GM19467 (cell line): ENCODE measurements around the gene ABCG5.

ENCODE experiments used
- ATAC-seq: cut with Tn5 transposase; IDR thresholded peaks from one replicate; pipeline ENCODE4 v1.9.1; 2021; ENCODE audit warnings: mild to moderate bottlenecking, moderate library complexity; ENCODE audit not compliant: unreplicated experiment

Gene ABCG5

DNA sequence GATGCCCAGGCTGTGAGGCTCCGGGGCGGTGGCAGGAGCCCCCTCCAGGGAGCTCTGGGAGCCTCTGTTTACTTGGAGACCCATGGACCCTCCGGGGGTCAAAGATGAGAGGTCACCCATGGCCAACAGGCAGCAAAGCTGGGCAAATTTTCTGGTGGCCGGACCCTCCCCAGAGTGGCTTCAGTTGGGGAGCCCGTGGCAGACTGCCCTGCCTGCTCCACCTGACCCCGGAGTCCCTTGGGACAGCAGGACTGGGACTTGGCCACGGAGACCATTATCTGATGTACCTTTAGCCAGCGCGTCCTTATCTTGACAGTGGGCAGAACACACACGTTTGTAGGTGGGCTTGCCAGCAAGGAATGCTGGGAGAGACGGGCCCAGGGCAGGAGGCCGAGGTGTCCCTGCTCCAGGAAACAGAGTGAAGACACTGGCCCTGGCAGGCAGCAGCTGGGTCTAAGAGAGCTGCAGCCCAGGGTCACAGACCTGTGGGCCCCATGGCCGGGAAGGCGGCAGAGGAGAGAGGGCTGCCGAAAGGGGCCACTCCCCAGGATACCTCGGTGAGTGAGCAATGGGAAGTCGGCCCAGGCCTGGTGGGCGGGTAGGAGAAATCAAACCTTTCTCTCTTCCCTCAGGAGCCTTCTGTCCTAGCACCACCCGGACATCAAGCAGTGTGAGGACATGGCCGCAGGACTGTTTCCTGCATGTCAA lies at the start of gene ABCG5, which contains the start of gene ABCG8:
Gene ABCG5 (minus strand): TSS at position 280 of the 708 bp plus-strand sequence. CDS start 160 bp downstream, at position 120.
Gene ABCG8 (plus strand): TSS at position 412 of the 708 bp plus-strand sequence. CDS start 83 bp downstream, at position 495.
- no peak for ATAC-seq

GRCh38 chr2:43887176-43887575 lies 48.5 kb upstream of the ABCG5 start:
- no peak for ATAC-seq

- no peak for ATAC-seq
These were observed 46.5 kb upstream of the ABCG5 start for GRCh38 chr2:43885132-43885632.

DNA sequence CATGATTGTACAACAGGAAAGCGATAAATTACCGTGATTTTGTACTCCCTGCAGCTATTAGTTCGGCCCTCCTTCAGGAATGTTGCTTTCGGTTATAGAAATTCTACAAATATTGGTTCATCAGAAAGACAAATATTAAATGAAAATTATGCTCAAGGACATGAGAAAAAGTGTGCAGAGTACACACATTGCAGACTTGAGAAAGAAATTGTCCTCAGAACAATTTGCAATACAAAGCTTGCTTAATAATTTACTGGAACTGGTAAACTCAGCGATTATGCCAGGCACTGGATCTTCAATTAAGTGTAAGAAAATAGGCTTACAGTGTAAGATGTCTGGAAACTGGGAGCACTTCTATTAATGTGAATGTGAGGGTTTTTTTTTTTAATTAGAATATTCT lies 46.0 kb upstream of the ABCG5 start:
- ATAC-seq: no peak

DNA sequence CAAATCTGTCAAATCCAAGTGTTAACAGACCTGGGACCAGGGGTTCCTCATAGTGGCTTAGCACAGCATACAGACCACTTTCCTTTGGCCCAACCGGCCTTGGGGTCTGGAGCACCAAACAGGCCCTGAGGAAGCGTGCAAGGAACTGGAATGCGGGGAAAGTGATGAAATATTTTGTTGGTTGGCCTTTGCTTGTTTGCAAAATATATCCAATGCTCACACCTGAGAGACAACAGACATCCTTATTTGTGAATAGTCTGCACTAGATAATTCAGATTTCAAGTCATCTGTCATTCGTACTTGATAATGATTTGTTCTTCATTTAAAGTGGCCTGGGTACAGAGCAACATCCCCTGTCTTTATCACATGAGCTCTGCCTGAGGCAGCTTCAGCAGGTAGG lies 43.7 kb upstream of the ABCG5 start:
- no peak for ATAC-seq

DNA sequence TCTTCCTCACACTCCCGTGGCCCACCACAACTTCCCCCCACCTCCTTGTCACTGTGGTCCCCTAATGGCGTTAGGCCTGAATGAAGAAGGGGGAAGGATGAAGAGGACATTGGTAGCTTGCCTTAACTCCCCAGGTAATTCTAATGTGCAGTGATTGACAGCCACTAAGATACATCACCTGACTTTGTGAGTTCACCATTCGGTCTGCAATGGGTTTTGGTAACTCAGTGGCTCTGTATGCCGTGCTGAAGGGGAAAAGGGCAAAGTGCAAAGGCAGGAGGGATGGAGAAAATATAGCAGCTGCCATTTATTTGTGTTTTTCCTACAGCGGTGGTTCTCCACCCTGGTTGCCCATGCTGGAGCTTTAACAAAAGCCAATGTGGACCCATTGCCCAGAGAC lies 42.3 kb upstream of the ABCG5 start:
- ATAC-seq: no peak

- no peak for ATAC-seq
These were observed 41.8 kb upstream of the ABCG5 start for GRCh38 chr2:43880471-43880870.

DNA sequence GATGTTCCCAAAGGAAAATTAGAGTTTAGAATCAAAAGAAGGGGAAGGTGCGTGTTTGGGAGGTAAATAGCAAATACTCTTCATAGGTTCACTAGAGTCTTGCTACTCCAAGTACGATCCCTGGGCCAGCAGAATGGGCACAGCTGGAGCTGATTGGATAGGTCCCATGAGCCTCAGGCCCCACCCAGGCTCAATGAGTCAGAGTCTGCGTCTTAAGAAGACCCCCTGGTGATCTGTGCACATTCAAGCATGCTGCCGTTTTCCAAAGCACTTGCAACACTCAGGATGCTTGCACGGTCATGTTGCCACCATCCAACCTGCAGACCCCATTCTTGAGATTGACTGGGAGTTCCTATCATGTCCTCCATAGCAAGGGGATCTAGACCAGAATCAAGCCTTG lies 40.6 kb upstream of the ABCG5 start:
- no peak for ATAC-seq

- ATAC-seq: peak; percentile 69
These were observed 39.3 kb upstream of the ABCG5 start for GRCh38 chr2:43877782-43878464.

DNA sequence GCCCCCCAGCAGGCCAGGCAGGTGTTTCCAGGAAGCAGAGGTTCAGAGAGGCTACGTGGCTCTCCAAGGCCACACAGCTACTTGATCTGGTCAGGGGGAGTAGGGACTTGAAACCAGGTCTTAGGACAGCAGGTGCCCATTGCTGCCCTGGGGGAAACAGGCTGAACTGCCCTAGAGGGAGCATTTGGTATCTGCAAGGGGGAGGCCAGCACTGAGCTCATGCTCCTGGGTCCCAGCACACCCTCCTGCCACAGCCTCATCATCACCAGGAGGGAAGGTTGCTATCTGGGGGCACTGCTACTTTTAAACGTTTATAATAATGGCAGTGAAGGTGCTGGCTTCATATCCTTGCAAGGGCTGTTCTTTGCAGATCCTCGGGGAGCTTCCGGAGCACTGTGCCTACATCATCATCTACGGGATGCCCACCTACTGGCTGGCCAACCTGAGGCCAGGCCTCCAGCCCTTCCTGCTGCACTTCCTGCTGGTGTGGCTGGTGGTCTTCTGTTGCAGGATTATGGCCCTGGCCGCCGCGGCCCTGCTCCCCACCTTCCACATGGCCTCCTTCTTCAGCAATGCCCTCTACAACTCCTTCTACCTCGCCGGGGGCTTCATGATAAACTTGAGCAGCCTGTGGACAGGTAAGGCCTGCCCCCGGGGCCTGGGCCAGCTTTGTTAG lies 36.3 kb upstream of the ABCG5 start:
- no peak for ATAC-seq

DNA sequence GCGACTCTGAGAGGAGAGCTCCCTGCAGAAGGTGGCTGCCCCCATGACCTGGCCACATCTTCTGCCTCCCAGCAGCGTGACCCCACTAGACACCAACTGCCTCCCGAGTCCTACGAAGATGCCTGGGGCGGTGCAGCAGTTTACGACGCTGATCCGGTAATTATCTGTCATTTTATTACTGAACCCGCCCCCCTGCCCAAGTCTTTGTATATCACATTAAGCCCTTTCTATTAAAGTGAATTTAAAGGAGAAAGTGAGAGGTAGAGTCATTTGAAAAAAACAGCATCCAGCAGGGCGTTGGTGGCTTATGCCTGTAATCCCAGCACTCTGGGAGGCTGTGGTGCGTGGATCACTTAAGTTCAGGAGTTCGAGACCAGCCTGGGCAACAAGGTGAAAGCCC lies 33.5 kb upstream of the ABCG5 start:
- ATAC-seq: no peak

DNA sequence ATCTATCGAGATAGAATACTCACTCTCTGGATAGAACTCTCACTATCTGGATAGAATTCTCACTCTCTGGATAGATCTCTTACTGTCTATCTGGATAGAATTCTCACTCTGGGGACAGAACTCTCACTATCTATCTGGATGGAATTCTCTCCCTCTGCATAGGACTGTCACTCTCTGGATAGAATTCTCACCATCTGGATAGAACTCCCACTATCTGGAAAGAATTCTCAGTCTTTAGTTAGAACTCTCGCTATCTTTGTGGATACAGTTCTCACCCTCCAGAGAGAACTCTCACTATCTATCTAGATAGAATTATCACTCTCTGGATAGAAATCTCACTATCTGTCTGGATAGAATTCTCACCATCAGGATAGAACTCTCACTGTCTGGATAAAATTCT lies 16.7 kb upstream of the ABCG5 start:
- ATAC-seq: no peak

DNA sequence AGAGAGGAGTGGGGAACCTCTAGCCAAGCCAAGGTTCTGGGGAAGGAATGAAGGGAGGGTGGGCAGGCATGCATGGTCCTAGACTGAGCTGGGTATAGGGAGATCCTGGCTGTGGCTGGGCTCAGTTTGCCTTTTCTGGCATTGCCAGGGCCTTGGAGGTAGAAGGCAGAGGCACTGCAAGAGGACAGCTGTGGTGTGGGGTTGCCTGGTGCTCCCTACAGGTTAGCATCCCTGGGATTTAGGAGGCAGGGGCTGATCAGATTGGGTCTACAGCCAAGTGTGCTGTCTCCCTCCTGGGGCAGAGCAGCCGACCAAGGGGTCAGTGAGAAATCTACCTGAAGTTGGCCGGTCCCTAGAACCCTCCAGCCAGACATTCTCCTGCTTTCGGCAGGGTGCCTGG lies 16.0 kb upstream of the ABCG5 start:
- ATAC-seq: no peak

DNA sequence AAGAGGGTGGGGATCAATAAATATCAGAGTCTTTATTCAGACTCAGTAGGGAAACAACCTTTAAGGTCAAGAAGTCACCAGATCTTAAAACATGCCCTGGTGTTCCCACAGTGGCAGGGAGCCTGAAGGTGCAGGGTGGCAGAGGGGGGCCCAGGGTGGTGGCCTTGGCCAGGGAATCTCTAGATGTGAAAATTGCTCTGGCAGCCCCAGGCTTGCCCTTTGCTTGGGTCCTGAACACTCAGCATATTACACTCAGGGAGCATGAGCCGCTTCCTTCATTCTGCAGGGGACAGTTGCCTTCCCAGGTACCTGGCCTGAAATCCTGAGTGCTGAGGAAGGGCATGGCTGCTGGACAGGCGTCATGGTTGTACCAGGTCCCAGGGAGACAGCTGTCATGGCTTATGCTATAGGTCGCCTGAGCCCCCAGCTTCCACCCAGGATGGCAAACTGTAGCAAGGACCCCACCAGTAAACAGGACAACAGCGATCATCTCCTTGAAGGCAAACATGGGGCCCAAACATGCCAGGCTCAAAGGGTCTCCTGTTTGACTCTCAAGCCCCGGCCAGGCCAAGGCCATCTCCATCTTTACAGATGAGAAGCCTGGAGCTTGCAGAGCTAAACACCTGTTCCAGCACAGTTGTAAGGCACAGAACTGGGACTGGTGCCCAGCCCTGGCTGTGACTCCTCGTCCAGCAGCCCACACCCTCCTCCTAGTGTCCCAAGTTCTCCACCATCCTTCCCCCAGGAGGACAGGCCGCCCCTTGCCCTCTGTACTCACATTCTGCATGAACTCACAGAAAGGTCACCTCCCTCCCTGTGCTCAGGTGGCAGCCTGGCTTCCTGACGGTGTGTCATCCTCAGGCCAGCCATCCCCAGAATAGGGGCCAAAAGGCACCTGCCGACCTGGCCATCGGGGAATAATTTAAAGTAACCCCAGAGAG lies 14.8 kb upstream of the ABCG5 start:
- no peak for ATAC-seq

- ATAC-seq: no peak
These were observed 13.6 kb upstream of the ABCG5 start for GRCh38 chr2:43852196-43852730.

DNA sequence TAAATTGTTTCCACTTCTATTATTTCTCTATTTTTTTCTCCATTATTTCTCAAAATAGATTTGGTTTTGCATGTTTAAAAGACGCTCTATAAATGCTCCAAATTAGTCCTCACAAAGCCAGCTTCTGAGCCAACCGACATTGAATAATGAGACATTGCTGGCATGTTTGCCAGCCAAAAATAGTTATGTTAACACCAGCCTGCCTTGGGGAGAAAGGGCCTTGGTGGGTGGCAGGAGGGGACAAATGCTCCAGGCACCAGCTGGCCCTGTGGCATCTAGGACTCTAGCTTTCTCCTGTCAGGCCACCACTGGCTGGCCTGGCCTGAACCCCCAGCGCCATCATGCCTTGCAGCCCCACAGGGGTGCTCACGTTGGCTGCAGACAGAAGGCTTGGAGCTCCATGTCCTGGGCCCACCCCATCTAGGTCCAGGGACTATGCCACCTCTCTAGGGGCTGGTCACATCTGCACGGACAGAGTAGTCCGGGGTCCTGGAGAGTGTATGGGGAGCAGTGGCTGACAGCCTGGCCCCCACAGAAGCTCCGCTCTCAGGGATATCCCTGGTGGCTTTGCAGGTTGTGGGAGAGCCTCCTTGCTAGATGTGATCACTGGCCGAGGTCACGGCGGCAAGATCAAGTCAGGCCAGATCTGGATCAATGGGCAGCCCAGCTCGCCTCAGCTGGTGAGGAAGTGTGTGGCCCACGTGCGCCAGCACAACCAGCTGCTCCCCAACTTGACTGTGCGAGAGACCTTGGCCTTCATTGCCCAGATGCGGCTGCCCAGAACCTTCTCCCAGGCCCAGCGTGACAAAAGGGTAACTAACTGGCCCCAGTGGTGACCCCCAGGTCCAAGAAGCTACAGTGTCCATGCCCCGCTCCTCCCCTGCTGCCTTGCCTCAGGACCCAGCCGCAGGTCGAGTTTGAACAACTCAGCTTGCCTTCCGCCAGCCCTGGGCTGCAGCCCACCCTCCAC lies 12.7 kb upstream of the ABCG5 start:
- ATAC-seq: no peak

DNA sequence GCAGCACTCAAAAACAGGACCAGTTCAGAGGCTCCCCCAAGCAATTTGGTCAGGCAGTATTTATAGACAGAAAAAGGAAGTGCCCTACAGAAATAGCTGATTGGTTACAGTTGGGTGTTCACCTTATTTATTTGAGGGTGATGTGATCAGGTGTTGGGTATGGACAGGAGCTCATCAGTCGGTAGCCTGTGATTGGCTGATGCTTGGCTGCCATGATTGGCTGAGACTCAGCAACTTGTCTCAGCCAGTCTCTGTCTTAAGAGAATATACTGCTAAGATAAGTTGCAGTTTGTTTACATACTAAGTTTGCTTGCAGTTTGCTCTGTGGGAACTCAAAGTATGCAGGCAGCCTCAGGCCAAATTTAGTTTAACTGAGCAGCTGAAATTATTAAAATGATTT lies 9.6 kb upstream of the ABCG5 start:
- ATAC-seq: no peak

GRCh38 chr2:43846140-43846793 lies 7.6 kb upstream of the ABCG5 start:
- ATAC-seq: no peak

GRCh38 chr2:43845181-43845580 lies 6.5 kb upstream of the ABCG5 start:
- no peak for ATAC-seq
